ENCODE data around the gene INTS1.
"Not testable (repeated sequence)": the region's sequence is repeated elsewhere in the genome, so short reads cannot be mapped to it uniquely, and the experiment has no call there.

INTS1 gene

DNA sequence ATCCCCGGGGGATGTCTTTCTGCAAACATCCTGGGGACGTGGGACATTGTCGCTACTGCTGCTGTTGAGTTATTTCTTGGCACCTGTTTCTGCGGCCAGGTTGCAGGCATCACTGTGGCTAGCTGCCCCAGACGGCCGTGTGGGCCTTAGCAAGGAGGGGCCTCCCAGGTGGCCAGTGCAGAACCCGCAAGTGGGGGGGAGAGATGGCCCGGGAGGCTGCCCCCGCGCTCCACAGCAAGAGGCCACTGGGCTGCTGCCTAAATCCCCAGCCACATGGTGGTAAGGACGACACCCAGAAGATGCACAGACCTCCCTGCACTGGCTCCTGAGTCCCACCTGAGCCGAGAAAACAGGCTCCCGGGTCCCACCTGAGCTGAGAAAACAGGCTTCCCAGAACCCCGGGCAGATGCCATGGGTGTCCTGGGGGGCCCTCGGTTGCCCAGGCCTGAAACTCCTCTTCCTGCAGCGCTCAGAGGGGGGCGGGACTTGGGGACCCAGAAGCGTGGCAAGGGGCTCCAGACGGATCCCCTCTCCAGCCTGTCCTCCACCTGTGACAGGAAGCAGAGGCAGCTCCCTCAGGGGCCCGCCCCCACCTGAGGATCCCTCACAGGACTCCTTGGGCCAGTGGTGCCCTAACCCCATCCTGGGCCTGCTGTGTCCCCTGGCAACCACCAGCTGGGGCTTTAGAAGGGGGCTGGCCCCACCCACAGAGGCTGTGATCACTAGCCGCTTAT lies 25.4 kb upstream of the INTS1 start:
- no peak for DNase-seq

DNA sequence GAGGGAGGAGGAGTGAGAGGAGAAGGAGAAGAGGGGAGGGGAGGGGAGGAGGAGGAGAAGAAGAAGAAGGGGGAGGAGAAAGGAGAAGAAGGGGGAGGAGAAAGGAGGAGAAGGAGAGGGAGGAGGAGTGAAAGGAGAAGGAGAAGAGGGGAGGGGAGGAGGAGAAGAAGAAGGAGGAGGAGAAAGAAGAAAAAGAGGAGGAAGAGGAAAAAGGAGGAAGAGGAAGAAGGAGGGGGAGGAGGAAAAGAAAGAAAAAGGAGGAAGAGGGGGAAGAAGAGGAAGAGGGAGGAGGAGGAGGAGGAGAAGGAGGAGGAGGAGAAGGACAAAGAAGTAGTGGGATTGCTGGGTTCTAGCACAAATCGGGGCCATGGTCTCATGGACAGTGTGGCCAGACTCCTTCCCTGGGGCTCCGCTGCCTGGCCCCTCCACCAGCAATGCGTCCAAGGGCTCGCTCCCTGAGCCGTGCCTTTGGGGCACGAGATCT lies 22.1 kb upstream of the INTS1 start:
- DNase-seq, result no peak

DNA sequence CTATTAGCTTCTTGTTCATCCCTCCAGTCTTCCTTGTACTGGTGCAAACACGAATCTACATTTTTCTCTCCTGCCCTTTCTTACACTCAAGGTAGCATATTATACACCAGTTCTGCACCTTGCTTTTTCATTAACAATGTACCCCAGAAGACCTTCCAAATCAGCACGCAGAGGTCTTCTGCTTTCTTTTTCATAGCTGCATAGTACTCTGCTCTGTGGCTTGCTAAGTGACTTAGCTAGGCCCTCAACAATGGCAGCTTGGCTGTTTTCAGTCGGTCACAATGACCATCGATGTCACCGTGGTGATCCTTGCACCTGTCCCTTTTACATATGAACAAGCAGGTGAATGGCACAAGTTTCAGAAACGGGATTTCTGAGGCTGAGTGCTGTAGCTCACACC lies 21.2 kb upstream of the INTS1 start:
- DNase-seq, result no peak

DNA sequence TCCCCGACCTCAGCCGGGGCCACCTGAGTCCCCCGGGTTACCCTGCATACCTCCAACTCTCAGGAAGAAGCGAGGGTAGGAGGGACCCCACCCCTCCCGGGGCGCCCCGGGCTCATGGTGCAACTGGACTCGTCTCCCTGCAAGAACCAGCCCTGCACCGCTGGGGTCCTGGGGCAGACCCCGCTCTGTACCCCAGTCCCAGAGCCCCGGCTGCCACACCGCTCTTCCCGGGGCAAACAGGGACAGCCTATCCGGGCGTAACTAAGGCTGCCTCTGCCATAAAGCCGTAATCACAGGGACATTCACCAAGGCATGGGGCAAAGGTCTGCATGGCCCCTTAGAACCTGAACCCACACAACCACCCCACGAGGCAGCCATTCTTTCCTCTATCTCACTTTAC lies 19.7 kb upstream of the INTS1 start:
- no peak for DNase-seq

DNA sequence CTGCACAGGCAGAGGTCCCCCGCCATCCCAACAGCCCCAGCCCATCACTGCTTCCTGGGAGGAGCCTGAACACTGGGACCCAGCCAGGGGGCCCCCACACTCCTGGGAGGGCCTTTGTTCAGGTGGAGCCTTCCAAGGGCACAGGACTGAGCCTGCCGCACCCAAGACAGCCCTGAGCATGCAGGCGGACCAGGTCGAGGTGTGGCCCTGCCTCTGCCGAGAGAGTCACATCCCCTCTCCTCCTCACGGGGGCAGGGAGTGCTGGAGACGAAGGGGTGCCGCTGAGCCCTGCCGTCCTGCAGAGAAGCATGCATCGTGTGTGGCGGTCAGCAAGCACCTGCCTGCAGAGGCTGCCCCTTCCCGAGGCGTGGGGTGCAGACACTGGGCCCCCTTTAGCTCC lies 19.0 kb upstream of the INTS1 start:
- DNase-seq, result no peak

DNA sequence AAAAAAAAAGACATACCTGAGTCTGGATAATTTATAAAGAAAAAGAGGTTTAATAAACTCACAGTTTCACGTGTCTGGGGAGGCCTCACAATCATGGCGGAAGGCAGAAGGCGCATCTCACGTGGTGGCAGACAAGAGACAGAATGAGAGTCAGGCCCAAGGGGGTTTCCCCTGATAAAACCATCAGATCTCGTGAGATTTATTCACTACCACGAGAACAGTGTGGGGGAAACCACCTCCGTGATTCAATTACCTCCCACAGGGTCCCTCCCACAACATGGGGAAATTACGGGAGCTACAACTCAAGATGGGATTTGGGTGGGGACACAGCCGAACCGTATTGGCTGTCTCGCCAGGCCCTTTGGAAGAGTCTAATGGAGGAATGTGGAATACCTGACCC lies 17.3 kb upstream of the INTS1 start:
- no peak for DNase-seq

DNA sequence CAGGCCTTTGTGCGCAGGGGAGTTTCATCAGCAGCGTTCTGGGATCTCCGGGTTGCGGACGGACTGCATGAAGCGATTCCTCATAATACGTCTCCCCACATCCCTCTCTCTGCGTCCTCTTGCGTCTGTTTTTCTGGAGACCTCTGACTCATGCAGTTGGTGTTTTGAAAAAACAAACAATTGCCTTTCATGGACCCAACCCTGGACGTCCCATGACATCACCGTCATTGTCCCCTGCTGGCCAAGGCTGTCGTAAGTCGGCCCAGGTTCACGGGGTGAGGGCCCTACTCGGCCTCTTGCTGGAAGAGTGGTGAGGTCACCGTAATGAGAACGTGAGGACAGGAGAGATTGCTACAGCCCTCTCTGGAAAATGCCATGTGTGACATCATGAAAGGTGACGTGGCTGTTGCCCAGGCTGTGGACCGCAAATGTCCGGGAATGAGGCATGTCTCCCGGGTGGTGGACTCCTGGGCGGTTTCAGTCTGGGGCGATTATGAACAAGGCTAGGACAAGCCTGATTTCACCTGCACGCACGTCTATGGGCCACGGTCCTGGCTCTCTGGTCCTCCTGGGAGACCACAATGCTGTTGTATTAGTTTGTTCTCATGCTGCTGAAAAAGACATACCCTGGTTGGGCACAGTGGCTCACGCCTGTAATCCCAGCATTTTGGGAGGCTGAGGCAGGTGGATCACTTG lies 16.5 kb upstream of the INTS1 start:
- no peak for DNase-seq

DNA sequence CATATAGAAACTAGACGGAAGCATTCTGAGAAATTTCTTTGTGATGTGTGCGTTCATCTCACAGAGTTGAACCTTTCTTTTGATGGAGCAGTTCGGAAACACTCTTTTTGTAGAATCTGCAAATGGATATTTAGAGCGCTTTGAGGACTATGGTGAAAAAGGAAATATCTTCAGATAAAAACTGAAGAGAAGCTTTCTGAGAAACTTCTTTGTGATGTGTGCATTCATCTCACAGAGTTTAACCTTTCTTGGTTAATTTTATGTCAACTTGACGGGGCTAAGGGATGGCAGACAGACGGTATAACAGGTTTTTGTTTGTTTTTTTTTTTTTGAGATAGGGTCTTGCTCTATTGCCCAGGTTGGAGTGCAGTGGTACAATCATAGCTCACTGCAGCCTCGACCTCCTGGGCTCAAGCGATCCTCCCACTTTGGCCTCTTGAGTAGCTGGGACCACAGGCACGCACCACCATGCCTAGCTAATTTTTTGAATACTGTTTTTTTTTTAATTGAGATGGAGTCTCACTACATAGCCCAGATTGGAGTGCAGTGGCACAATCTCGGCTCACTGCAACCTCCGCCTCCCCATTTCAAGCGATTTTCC lies 15.2 kb upstream of the INTS1 start:
- not testable (repeated sequence) for DNase-seq

DNA sequence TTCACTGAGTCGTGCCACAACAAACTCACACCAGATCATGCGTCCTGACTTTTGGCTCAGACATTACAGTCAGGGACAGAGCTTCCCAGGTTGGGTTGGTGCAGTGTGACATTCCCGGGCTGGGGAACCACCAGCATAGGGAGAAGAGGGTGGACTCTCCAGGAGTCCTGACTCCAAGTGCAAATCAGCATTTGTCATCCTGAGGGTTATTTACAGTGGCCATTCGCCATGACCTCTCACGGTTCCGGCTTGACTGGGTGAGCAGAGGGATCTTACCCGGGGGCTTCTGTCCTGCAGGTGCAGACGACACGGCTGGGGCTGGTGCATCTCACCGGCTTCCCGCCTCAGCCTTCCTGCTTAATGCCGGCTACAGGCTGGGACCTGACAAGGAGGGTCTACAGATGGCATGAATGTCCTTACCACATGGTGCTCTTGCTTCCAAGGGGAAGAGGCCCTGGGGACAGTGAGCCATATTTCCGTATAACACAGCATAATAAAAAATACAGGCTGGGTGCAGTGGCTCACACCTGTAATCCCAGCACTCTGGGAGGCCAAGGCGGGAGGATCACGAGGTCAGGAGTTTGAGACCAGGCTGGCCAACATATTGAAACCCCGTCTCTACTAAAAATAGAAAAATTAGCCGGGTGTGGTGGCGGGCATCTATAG lies 12.5 kb upstream of the INTS1 start:
- DNase-seq, result no peak

DNA sequence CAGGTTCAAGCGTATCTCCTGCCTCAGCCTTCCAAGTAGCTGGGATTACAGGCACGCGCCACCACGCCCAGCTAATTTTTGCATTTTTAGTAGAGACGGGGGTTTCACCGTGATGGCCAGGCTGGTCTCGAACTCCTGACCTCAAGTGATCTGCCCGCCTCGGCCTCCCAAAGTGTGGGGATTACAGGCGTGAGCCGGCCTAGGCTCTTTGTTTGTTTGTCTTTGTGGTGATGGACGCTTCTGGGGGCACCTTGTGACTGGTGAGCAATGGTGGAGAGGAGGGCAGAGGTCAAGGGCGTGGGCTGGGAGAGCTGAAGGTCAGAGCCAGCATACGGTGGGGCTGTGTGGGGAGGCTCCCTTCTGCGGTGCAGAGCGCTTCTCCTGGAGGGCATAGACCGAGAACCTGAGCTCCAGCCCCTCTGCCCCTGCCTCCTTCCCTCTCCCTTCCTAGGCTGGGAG lies 11.3 kb upstream of the INTS1 start:
- not testable (repeated sequence) for DNase-seq

DNA sequence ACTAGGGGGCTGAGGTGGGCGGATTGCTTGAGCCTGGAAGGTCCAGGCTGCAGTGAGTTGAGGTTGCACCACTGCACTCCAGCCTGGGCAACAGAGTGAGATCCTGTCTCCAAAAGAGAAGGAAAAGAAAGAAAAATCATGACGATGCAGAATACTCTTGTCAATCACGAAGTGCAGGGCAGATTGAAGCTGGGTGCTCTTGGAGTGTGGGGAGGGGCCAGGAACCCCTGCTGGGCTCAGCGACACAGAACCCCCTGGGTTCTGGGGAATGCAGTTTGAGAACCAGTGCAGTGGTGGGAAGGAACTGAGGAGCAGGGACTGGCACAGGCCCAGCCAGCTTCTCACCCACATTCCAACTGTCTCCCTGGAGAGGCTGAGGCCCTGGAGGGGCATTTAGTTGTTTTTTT lies 10.8 kb upstream of the INTS1 start:
- no peak for DNase-seq

DNA sequence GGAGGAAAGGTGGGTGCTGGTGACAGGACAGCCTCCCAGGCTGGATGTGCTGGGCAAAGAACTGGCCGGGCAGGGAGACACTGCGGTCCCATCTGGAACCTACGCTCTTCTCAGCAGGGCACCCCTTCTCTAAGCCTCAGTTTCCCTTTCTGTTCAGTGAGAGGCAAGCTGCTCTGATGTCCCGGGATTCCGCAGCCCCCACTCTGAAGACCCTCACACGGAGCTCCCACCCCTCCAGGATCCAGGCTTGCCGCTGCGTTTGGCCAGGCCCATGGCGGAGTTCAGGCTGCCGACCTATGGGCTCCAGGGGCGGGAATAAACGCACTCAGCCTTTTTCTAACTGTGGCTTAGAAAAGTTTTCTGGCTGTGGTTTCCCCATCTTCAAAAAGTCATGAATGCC lies 10.2 kb upstream of the INTS1 start:
- DNase-seq, result no peak

DNA sequence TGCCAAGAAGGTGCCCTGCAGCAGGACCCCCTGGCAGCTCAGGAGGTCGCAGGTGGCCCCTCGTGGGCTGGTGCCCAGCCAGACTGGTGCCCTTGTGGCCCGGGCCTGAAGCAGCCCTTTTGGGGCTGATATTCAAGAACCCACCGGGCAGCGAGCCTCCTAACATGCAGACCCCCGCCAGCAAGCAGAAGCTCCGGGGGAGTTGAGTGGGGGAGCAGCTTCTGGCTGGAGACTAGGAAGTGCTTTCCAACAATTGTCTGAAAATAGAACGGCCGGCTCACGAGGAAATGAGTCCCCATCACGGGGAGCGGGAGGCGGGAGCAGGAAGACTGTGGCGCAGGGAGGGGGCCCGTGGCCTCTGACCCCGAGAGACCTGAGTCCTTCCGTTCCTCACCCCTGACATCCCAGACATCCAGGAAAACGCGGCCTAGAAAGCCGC lies 9.5 kb upstream of the INTS1 start:
- DNase-seq, result no peak

DNA sequence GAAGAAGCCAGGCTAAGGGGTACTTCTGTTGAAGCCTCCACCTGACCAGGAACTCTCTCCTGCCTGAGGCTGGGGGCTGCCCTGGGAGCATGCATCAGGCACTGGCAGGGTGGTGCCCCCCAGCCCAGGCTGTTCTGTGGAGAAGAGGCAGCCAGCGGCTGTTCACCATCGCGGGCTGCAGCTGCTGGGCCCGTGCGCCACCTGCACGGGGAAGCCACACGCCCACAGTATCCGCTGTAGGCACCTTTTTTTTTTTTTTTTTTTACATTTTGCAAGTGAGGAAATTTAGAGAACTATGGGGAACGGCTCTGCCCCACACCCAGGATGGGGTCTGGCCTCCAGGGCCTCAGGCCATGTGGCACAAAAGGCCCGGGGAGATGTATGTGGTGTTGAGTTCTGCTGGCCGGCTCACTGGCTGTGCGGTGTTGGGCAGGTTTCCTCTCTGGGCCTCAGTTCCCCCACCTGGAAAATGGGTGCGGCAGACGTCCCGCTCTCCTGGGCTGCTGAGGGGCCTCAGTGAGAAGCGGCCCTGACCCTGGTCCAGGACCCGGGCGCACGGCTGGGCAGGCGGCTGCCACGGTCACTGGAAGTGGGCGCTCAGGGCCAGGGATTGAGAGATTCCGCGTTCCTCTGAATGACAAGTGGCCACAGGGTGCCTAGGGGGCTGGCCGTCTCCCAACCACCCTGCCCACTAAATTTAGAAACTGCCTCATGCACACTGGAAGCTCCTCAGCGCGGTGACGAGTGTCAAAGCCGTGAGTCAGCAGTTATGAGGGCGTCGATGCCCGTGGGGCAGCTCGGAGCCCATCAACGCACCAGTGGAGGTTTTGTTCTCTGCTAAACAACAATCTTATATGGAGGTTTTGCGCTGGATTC lies 8.8 kb upstream of the INTS1 start:
- peak; percentile 46 for DNase-seq

DNA sequence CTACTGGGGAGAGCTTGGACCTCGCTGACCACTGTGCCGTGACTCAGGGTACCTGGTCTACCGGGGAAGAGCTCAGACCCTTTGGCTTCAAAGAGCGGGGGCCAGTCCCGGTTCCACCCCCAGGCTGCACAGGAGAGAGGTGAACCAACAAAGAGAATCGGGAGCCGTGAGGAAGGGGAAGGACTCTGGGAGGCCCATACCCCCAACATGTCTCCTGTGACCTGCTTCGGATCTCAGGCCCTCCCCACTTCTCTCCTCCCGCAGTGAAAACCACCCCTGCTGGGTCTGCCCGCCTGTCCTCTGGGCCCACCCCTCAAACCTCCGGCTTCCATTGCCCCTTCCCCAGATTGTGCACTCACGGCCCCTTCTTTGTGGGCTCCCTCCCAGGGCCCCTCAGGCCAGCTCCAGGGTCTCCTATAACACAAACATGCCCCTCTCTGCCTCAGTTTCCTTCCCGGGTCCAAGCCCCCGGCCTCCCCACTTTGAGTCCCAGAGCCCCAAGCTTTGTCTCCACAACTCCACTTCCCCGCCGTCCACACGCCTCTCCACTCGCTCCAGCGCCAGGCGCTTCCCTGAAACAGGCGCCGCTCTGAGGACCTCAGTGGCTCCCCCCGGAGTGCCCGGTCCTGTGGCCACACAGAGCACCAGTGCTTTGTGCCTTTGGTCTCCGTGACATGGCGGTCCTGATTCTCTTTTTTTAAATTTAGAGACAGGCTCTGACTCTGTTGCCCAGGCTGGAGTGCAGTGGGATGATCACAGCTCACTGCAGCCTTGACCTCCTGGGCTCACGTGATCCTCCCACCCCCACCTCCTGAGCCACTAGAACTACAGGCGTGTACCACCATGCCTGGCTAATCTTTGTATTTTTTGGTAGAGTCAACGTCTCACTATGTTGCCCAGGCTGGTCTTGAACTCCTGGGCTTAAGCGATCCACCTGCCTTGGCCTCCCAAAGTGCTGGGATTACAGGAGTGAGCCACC lies 7.5 kb upstream of the INTS1 start:
- no peak for DNase-seq

DNA sequence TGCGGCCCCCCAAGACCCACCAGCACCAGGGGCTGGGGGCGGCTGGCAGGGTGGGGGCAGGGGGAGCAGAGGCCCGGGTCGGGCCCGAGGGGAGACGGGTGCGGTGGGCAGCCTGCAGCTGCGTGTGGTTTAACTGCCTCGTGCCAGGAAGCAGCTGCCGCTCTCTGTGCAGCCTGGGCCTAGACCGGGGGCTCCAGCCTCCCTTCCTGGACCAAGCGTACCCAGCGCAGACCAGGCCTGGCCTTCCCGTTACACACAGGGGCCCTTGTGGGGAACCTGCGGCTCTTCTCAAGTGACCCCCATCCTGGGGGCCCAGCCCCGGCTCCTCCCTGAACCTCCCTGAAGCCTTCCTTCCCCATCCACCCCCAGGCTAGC lies 6.6 kb upstream of the INTS1 start:
- DNase-seq, result no peak

DNA sequence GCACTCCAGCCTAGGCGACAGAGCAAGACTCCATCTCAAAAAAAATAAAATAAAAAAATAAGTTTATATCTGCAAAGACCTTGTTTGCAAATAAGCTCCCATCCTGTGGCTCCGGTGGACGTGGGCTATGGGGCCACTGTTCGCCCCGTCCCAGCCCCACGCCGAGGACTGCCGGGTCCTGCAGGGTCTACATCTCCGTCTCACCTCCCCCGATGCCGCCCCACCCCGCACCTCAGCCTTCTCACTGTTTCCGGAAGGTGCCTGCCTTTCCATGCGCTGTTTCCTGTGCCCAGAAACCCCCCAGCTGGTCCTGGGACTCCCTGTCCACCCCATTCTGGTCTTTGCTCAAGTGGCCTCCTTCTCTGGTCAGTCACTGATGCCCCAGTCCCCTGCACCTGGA lies 5.0 kb upstream of the INTS1 start:
- no peak for DNase-seq

DNA sequence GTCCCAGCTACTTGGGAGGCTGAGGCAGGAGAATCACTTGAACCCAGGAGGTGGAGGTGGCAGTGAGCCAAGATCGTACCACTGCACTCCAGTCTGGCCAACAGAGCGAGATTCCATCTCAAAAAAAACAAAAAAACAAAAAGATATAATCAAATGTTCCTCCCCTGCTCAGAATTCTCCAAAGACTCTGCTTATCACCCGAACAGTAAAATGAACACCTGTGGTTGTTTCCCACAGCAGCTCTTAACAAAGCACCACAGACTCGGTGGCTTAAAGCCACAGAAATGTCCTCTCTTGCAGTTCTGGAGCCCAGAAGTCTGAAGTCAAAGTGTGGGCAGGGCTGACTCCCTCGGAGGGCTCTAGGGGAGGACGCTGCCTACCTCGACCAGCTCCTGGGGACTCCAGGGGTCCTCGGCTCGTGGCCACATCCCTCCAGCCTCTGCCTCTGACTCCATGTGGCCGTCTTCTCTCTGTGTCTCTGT lies 4.1 kb upstream of the INTS1 start:
- no peak for DNase-seq

DNA sequence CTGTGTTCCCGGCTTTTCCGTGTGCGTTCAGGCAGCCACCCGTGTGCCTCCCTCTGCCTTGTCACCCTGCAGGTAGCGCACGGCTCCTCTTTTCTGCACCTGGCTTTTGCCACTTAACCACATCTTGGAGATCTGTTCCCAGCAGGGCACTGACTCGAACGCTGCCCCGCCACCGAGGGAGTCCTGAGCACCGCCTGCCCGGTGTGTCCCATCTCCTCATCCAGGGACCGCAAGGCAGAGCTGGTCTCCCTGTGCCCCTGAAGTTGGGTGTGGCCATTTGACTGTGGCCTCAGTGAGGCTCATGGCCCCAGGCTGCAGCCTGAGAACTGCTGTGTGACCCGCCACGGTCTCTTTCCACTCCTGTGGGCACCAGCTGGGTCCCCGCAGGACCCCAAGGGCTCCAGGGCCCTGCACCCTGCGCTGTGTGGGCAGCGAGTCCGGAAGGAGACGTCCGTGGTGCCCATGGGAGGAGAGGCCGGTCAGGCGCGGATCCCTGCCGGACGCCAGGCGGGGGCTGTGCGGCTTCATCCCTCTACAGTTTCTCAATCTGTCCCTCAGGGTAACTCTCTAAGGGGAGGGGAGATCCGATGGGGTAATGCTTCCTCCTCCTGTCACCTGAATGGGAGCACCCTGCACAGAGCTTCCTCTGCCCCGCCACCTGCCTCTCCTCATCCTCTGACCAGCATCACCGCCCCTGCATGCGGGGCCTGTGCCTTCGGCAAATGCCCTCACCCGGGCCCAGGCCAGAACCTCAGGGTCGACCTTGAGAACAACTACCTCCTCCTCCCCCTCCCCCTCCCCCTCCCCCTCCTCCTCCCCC lies 1.8 kb upstream of the INTS1 start:
- DNase-seq, result no peak

DNA sequence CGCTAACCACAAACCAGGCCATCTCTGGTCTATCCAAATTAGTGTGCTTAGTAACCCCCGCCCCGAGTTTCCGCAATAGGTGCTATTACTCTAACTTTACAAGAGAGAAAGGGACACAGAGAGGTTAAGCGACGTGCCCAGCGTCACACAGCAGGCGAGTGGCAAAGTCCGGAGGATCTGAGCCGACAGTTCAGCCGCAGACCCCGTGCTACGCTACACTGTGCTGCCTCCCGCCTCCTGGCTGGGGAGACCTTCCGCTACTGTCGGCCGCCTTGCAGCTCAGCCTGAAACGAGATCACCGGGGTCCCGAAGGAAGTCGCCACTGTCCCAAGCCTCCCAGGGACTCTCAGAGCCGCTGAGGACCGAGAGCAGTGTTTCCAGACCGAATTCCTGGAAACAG lies 799 bp downstream of the INTS1 start:
- no peak for DNase-seq
